KG1 (cell line): ENCODE measurements around the gene ZCCHC9.
"Not testable (repeated sequence)": the region's sequence is repeated elsewhere in the genome, so short reads cannot be mapped to it uniquely, and the experiment has no call there.

Experiments
- DNase-seq: peaks from one replicate; lab custom pipeline; 2025; lab: John Stamatoyannopoulos, UW

Gene ZCCHC9

GRCh38 chr5:81305785-81306184 is 4.4 kb downstream of the ZCCHC9 start:
- DNase-seq = no peak

- DNase-seq = no peak
Measured at GRCh38 chr5:81308836-81309235, 7.4 kb downstream of the ZCCHC9 start.

GRCh38 chr5:81310402-81311063 is 9.1 kb downstream of the ZCCHC9 start:
- no peak for DNase-seq

GRCh38 chr5:81313278-81313677 is 11.9 kb downstream of the ZCCHC9 start:
- DNase-seq = no peak

- DNase-seq = no peak
Measured at GRCh38 chr5:81313686-81314085, 12.3 kb downstream of the ZCCHC9 start.

GRCh38 chr5:81314581-81314980 is 13.2 kb downstream of the ZCCHC9 start:
- no peak for DNase-seq

DNA sequence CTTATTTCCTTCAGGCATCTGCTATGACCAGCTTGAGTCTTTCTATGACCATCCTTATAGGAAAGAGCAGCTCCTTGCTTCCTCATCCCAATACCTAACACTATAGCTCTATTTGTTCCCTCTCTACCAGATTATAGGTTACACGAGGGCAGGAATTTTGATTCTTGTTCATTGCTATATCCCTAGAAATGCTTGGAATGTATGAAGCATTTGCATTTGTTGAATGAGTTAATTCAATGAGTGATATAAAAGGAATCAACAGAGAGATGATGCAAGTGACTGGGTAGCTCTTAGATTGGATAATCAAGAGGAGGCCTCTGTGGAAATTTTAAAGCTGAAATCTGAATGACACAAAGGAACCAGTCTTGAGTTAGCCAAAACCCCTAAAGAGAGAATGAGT is 13.9 kb downstream of the ZCCHC9 start:
- DNase-seq = no peak

GRCh38 chr5:81315830-81316229 is 14.4 kb downstream of the ZCCHC9 start:
- DNase-seq = no peak

DNA sequence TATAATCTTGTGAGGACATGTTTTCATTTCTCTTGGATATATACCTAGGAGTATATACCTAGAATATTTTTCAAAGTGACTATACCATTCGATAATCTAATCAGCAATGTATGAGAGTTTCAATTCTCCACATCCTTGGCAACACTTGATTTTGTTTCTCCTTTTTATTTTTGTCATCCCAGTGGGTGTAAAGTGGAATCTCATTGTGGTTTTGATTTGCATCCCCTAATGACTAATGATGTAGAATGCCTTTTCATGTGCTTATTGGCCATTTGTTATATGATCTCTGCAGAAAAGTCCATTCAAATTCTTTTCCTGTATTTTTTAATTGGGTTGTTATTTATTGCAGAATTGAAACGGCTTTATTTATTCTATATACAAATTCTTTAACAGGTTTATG is 15.2 kb downstream of the ZCCHC9 start:
- no peak for DNase-seq

GRCh38 chr5:81317536-81317935 is 16.1 kb downstream of the ZCCHC9 start:
- no peak for DNase-seq

- no peak for DNase-seq
Measured at GRCh38 chr5:81326554-81326953, 25.2 kb downstream of the ZCCHC9 start.

DNA sequence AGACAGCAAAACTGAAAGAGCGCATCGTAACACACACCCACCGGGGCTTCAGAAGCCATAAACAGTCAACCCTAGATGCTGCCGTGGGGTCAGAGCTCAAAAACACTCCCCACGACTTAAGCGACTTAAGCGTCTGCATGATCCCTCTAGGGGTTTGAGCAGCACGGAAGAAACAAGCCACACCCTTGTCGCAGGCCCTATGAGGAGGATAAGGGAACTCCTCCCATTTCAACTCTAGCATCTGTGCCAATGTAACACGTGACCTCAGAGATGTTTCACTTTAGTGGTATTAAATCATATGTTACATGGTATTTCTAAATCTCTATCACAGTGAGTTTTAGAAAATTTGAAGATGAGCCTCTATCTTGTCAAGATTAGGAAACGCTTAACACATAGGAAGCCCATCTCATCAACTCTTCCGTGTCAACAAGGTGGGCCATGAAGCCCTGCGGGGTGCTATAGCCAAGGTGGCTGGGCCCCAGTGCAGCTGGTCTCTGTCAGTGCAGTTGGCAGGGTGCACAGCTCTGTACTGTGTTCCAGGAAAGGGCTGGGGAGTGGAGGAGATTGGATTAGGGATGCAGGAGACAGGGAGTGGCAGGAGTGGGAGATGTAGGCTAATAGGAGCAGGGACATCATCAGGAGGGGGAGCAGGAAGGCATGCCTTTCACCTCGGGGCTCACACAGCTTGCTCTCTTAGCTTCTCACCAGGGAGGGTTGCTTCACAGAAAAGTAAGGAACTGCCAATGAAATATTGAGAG is 33.1 kb downstream of the ZCCHC9 start:
- no peak for DNase-seq

GRCh38 chr5:81335946-81336345 is 34.6 kb downstream of the ZCCHC9 start:
- no peak for DNase-seq

DNA sequence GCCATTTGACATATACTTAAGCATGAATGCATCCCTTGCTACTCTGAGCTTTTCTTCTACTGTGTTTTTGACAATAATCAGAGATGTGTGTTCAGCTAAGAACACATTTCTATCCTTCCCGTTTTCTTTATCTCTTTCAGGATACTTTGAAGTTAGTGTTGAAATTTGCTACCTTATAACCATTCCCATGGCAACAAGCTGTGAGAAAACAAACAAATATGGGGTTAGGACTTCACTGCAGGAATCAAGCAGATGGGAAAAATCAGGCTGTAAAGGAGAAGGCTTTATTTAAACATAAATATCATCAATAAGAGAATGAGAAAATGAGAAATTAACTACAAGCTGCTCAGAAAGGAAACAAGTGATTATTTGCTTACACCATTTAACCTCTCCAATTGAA is 35.2 kb downstream of the ZCCHC9 start:
- DNase-seq = no peak

- no peak for DNase-seq
Measured at GRCh38 chr5:81337803-81338202, 36.4 kb downstream of the ZCCHC9 start.

GRCh38 chr5:81338213-81338612 is 36.8 kb downstream of the ZCCHC9 start:
- DNase-seq = not testable (repeated sequence)

- DNase-seq = no peak
Measured at GRCh38 chr5:81344736-81345135, 43.3 kb downstream of the ZCCHC9 start.

- no peak for DNase-seq
Measured at GRCh38 chr5:81345411-81346003, 44.1 kb downstream of the ZCCHC9 start.

- DNase-seq = no peak
Measured at GRCh38 chr5:81349161-81349560, 47.8 kb downstream of the ZCCHC9 start.

DNA sequence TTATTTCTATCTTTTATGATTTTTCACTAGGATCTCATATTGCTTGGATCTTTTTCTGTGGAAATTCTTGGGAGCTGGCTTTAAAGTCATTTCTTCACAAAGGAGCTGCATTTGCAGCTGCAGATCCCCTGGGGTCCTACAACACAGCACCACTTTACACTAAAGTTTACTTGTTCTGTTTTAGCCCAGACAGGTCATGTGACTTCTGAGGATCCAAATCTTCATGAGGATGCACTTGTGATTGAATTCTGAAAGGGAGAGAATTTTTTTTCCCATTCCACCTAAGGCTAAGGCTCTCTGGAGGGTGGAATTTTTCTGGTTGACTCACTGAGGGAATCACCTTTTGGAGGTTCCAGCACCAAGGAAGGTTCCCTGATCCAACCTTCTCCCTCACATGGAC is 49.1 kb downstream of the ZCCHC9 start:
- DNase-seq = no peak

GRCh38 chr5:81353189-81353588 is 51.8 kb downstream of the ZCCHC9 start:
- DNase-seq = no peak

DNA sequence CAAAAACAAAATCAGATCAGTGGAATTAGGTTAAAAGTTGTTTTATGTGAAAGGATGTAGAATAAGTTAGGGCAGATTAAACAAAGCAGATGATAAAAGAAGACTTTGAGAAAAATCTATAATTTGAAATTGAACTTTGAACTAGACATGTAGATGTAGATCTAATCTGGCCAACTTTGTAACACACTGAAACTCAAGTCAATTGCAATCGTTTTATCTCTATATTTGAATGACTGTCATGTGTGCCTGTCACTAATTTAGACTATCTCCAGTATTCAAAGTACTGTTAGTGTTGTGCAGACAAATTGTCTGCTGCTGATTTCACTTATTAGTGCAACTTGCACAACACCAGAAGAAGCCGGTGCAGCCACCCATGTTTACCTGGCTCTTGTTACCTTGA is 52.7 kb downstream of the ZCCHC9 start:
- no peak for DNase-seq
